GM18907 (cell line): Measurements from ENCODE around the gene DUOX1.
"Not testable (repeated sequence)": the region's sequence is repeated elsewhere in the genome, so short reads cannot be mapped to it uniquely, and the experiment has no call there.

ENCODE experiments used
- ATAC-seq: cut with Tn5 transposase; IDR thresholded peaks from one replicate; pipeline ENCODE4 v1.9.1; 2021; ENCODE audit warnings: mild to moderate bottlenecking, moderate library complexity; ENCODE audit not compliant: unreplicated experiment

The DUOX1 gene

GRCh38 chr15:45120081-45120972 lies 9.5 kb upstream of the DUOX1 start:
- ATAC-seq, result no peak

GRCh38 chr15:45121020-45121419 lies 8.8 kb upstream of the DUOX1 start:
- ATAC-seq, result no peak

DNA sequence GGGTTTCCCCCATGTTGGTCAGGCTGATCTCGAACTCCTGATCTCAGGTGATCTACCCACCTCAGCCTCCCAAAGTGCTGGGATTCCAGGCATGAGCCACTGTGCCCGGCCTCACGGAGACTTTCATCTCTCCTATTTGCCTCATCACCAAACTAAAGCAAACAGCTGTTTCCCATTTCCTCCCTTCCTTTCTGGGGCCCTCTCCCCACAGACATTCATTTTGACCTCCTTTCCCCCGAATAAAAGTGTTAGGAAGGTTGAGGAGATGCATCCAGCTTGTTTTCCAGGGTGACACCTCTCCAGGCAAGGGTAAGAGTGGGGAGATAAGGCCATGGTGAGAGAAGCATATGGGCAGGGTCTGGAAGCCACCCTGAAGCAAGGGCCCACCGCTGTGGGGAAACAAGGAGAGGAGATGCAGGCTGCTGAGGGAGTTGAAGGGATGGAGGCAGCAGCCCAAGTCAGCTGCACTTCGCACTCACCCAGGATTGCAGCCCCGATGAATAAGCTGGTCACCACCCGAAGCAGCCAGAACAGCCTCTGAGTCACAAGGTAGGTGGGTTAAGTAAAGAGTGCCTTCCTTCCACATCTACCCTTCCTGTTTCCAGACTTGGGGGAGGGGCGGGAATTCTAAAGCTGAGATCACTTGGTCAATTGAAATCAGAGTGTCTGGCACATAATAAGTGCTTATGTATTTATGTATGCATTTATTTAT lies 7.9 kb upstream of the DUOX1 start:
- ATAC-seq, result no peak

DNA sequence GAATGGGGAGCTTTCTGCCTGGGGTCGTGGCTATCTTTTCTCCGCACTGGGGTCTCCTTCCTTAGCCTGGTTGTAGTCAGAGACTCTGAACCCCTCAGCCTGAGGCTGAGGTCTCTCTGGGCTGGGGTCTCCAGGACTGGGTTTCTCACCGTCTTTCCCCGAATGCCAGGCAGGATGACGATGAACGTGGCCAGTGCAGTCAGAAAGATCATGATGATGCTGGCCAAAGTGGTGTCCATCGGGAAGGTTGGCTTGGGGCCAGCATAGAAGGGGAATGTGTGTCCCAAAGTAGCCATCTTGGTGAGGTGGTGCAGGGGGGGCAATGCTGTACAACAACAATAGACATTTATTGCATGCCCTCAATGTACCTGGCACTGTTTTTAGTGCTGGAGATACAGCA lies 7.1 kb upstream of the DUOX1 start:
- no peak for ATAC-seq

- no peak for ATAC-seq
Measured at GRCh38 chr15:45123397-45123796, 6.4 kb upstream of the DUOX1 start.

- no peak for ATAC-seq
Measured at GRCh38 chr15:45126535-45127158, 3.1 kb upstream of the DUOX1 start.

- ATAC-seq, result no peak
Measured at GRCh38 chr15:45128971-45129639, 689 bp upstream of the DUOX1 start.

- ATAC-seq, result no peak
Measured at GRCh38 chr15:45130291-45131000, 652 bp downstream of the DUOX1 start.

DNA sequence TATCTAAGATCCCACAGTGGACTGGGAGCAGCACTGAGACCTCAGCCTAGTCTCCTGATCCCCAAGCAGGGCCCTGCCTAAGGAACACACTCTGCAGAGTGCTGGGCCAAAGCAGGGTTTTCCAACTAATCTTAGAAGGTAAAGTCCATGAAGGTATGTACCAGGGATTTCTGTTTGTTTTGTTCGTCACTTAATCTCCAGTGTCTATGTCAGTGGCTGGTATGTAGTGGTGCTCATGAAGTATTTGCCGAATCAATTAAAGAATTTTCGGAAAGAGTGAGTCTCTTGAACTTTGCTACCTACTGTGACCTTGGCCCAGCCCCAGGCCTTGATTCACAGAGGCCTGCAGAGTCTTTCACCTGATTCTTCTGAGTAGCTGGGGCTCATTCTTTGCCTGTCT lies 1.7 kb downstream of the DUOX1 start:
- no peak for ATAC-seq

GRCh38 chr15:45132844-45133560 lies 3.2 kb downstream of the DUOX1 start:
- ATAC-seq, result no peak

DNA sequence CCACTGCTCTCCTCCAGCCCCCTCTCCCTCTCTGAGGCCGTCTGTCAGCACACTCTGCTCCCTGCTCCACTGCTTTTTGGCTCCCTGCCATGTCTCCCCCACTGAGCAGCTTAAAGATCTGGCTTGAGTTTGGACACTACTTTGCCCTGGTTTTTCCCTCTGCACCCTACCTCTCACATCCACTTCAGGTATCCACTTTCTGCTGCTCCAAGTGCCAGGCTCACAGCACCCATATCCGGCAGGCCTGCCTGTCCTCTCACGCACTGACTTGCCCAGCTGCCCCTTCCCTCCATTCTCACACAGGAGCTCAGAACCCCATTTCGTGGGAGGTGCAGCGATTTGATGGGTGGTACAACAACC lies 3.7 kb downstream of the DUOX1 start:
- no peak for ATAC-seq

DNA sequence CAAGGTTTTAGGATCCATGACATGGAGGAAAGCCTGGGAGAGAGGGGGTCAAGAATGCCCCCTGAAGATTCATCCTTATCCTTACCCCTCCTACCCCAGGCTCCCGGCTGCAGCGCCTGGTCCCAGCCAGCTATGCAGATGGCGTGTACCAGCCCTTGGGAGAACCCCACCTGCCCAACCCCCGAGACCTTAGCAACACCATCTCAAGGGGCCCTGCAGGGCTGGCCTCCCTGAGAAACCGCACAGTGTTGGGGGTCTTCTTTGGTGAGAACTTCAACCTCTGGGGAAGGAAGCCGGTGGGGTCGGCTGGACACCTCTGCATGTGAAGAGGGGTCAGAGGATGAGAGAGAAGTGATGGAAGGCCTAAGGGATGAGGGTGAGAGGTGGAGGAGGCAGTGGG lies 4.3 kb downstream of the DUOX1 start:
- ATAC-seq, result no peak

DNA sequence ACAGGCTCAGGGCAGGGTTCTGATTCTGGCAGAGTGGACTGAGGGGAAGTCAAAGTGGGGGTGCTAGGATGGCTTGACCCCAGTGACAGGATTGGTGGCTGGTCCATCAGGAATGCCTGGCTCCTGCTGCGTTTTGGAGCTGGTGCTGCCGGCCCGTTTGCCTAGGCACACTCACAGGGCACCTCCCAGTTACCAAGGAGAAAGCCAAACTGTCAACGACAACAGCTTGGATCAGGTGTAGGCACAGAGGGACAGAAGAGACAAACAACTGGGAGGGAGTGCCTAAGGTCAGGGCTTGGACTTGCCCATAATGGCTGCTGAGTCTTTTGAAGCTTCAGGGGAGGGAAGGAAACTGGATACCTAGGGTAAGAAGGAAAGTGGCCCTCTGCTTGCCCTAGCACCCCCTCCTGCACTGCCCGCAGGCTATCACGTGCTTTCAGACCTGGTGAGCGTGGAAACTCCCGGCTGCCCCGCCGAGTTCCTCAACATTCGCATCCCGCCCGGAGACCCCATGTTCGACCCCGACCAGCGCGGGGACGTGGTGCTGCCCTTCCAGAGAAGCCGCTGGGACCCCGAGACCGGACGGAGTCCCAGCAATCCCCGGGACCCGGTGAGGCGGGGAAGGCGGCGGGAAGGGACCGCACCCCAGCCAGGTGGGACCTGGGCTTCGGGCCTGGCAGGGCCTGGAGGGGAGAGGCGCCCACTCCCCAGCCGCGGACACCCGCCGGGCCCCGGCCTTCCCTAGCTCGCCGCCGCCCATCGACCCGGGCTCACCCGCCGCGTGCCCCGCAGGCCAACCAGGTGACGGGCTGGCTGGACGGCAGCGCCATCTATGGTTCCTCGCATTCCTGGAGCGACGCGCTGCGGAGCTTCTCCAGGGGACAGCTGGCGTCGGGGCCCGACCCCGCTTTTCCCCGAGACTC lies 5.1 kb downstream of the DUOX1 start:
- no peak for ATAC-seq

DNA sequence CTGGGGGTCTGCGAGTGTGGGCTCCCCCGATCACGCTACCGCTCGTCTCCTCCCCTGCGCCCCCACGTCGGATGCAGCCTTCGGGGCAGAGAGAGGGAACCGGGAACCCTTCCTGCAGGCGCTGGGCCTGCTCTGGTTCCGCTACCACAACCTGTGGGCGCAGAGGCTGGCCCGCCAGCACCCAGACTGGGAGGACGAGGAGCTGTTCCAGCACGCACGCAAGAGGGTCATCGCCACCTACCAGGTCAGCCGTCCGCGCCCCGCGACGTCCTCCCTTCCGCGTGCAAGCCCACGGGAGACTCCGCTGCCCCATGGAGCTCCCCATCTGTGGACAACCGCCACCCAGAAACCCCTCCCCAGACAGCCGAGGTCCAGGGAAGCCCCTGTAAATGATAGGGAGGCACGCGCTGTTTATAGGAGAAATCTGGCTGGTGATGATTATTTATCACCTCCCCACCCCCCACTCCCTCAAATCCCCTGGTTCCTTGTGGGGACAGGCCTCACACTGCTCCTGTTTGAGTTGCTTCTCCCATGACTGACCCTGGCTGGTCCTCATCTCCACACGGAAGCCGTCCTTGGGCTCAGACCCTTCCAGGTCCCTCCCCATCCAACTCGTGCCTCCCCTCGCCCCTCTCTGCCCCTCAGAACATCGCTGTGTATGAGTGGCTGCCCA lies 6.0 kb downstream of the DUOX1 start:
- ATAC-seq, result not testable (repeated sequence)

GRCh38 chr15:45136378-45136764 lies 6.6 kb downstream of the DUOX1 start:
- no peak for ATAC-seq

DNA sequence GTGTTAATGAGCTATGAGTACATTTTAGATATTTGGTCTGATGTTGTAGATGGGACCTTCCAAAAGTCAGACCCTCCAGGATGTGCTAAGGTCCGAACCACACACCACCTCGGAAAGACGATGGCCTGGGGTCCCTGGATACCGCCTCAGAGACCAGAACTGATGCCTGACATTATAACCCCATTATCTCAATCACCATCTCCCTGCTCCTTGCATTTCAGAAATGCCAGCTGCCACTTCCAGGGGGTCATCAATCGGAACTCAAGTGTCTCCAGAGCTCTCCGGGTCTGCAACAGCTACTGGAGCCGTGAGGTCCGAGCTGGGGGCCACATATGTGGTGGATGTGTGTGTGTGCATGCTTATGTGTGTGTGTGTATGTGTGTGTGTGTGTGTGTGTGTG lies 7.9 kb downstream of the DUOX1 start:
- ATAC-seq, result no peak

DNA sequence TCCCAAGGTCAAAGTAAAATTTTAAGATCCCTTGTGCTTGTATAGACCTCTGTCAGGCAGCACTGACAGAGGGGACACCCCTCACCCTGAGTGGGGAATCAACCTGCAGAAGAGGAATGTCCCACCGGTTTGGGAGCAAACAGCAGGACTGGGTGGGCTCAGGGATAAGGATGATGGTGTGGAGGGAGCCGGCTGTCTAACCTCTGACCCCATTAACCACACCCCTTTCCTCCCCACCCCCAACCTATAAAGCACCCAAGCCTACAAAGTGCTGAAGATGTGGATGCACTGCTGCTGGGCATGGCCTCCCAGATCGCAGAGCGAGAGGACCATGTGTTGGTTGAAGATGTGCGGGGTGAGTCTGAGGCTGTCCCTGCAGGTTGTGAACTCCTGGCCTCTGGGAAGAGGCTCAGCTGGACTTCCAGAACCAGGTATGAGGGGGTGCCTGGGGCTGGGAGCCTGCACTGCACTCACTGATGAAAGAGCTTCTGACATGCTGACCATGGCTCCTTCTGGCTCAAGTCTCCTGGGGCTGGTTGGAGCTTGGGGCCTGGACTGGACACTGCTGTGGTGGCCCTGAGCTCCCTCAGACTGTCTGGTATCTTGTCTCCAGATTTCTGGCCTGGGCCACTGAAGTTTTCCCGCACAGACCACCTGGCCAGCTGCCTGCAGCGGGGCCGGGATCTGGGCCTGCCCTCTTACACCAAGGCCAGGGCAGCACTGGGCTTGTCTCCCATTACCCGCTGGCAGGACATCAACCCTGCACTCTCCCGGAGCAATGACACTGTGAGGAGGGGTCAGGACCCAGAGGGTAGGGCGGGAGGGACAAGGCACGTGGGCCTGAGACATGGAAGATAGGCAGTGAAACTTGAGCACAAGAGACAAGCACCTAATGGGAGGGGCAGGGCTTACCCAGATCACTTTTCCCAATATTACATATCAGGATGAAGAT lies 9.3 kb downstream of the DUOX1 start:
- ATAC-seq, result no peak
